H9 (cell line): ENCODE data around the gene DNAJB2. TPM values are rescaled to one million over a fixed set of nuclear protein-coding genes. Genes with fewer than 3 reads are reported as not detected.
A peak's percentile ranks its signal among the peaks of the same experiment; 100 is the strongest.

Source experiments
- DNase-seq: peaks from one replicate; pipeline ENCODE4 v3.0.0-alpha.2; 2017
- H2AFZ ChIP-seq: one replicate; pipeline ENCODE4 v1.6.1; 2013; ENCODE audit warnings: mild to moderate bottlenecking, low read length, control low read depth, moderate library complexity
- H2AK5ac ChIP-seq: 2 replicates; pipeline ENCODE4 v1.6.1; 2013; ENCODE audit warnings: low read length, control low read depth, mixed read lengths; ENCODE audit not compliant: insufficient read length
- H2BK120ac ChIP-seq: one replicate; pipeline ENCODE4 v1.6.1; 2013; ENCODE audit warnings: low read depth, mild to moderate bottlenecking, low read length, control low read depth, inconsistent platforms; ENCODE audit not compliant: poor library complexity, severe bottlenecking
- H2BK12ac ChIP-seq: 2 replicates; pipeline ENCODE4 v1.6.1; 2013; ENCODE audit warnings: low read length, control low read depth, mixed read lengths, low read depth; ENCODE audit not compliant: insufficient read length
- H2BK15ac ChIP-seq: 2 replicates; pipeline ENCODE4 v1.6.1; 2013; ENCODE audit warnings: low read depth, low read length, control low read depth
- H2BK20ac ChIP-seq: one replicate; pipeline ENCODE4 v1.6.1; 2013; ENCODE audit warnings: low read depth, mild to moderate bottlenecking, low read length, control low read depth, inconsistent platforms; ENCODE audit not compliant: poor library complexity, severe bottlenecking
- H2BK5ac ChIP-seq: 2 replicates; pipeline ENCODE4 v1.6.1; 2013; ENCODE audit warnings: low read length, control low read depth, mixed read lengths; ENCODE audit not compliant: insufficient read length
- H3K14ac ChIP-seq: 2 replicates; pipeline ENCODE4 v1.6.1; 2013; ENCODE audit warnings: low read length, control low read depth; ENCODE audit not compliant: insufficient read depth
- H3K18ac ChIP-seq: 2 replicates; pipeline ENCODE4 v1.6.1; 2013; ENCODE audit warnings: low read depth, mild to moderate bottlenecking, mixed read lengths, low read length, control low read depth; ENCODE audit not compliant: insufficient read length
- H3K23ac ChIP-seq: 2 replicates; pipeline ENCODE4 v1.6.1; 2013; ENCODE audit warnings: low read length, control low read depth, mixed read lengths, low read depth; ENCODE audit not compliant: insufficient read length
- H3K23me2 ChIP-seq: 2 replicates; pipeline ENCODE4 v1.6.1; 2013; ENCODE audit warnings: low read depth, mild to moderate bottlenecking, mixed read lengths, low read length, control low read depth; ENCODE audit not compliant: insufficient read length, poor library complexity, severe bottlenecking
- H3K27ac ChIP-seq: 2 replicates; pipeline ENCODE4 v1.5.1; 2013; ENCODE audit warnings: low read length, control low read depth, mixed read lengths, low read depth; ENCODE audit not compliant: insufficient read length
- H3K27me3 ChIP-seq: 2 replicates; pipeline ENCODE4 v1.6.1; 2013; ENCODE audit warnings: low read length, control low read depth, inconsistent platforms; ENCODE audit not compliant: insufficient read depth
- H3K4ac ChIP-seq: 2 replicates; pipeline ENCODE4 v1.6.1; 2013; ENCODE audit warnings: low read depth, mild to moderate bottlenecking, control low read depth, inconsistent platforms, low read length, moderate library complexity
- H3K4me1 ChIP-seq: 2 replicates; pipeline ENCODE4 v1.6.1; 2013; ENCODE audit warnings: low read length, control low read depth, inconsistent platforms; ENCODE audit not compliant: insufficient read depth
- H3K4me2 ChIP-seq: 2 replicates; pipeline ENCODE4 v1.6.1; 2013; ENCODE audit warnings: low read length, control low read depth, mixed read lengths; ENCODE audit not compliant: insufficient read length, insufficient read depth
- H3K56ac ChIP-seq: 2 replicates; pipeline ENCODE4 v1.6.1; 2013; ENCODE audit warnings: low read depth, mild to moderate bottlenecking, mixed read lengths, low read length, control low read depth; ENCODE audit not compliant: insufficient read length
- H3K79me1 ChIP-seq: 2 replicates; pipeline ENCODE4 v1.6.1; 2013; ENCODE audit warnings: low read depth, mild to moderate bottlenecking, moderate library complexity, low read length, control low read depth, inconsistent platforms; ENCODE audit not compliant: insufficient read depth, poor library complexity, severe bottlenecking
- H3K79me2 ChIP-seq: 2 replicates; pipeline ENCODE4 v1.6.1; 2013; ENCODE audit warnings: low read length, control low read depth, inconsistent platforms; ENCODE audit not compliant: insufficient read depth
- H3K9ac ChIP-seq: 2 replicates; pipeline ENCODE4 v1.6.1; 2013; ENCODE audit warnings: low read length, control low read depth, mixed read lengths; ENCODE audit not compliant: insufficient read length; ENCODE audit errors: extremely low read depth
- H3K9me3 ChIP-seq: one replicate; pipeline ENCODE4 v1.6.1; 2013; ENCODE audit warnings: low read depth, low read length, inconsistent platforms; ENCODE audit not compliant: control insufficient read depth
- H3T11ph ChIP-seq: one replicate; pipeline ENCODE4 v1.6.1; 2013; ENCODE audit warnings: mild to moderate bottlenecking, low read length, control low read depth, inconsistent platforms
- H4K20me1 ChIP-seq: one replicate; pipeline ENCODE4 v1.6.1; 2013; ENCODE audit not compliant: control insufficient read depth, insufficient read length, insufficient read depth
- H4K5ac ChIP-seq: 2 replicates; pipeline ENCODE4 v1.6.1; 2013; ENCODE audit warnings: low read depth, mild to moderate bottlenecking, mixed read lengths, low read length, control low read depth; ENCODE audit not compliant: insufficient read length
- H4K8ac ChIP-seq: replicated peaks from 2 replicates; pipeline ENCODE4 v1.6.1; 2013; ENCODE audit warnings: low read length, control low read depth, mixed read lengths, low read depth; ENCODE audit not compliant: insufficient read length
- H4K91ac ChIP-seq: 2 replicates; pipeline ENCODE4 v1.6.1; 2013; ENCODE audit warnings: low read depth, mild to moderate bottlenecking, moderate library complexity, mixed read lengths, low read length, control low read depth; ENCODE audit not compliant: insufficient read length
- H3K27ac Mint-ChIP-seq, 3 experiments: 2 replicates in 2 of 3; 3 replicates in 1 of 3; pipeline ENCODE4 v1.8.0; 2020 to 2021; ENCODE audit warnings: mixed read lengths in 3 of 3, mild to moderate bottlenecking in 1 of 3, moderate library complexity in 1 of 3
- H3K27me3 Mint-ChIP-seq: 2 replicates; pipeline ENCODE4 v1.8.0; 2021; ENCODE audit warnings: low read depth, mild to moderate bottlenecking, moderate library complexity, mixed read lengths
- H3K36me3 Mint-ChIP-seq, 3 experiments: 2 replicates in 2 of 3; 3 replicates in 1 of 3; pipeline ENCODE4 v1.8.0; 2020 to 2021; ENCODE audit warnings: low read depth in 3 of 3, mixed read lengths in 3 of 3; ENCODE audit not compliant: insufficient read depth in 1 of 3
- H3K4me1 Mint-ChIP-seq, 2 experiments: 2 replicates each; pipeline ENCODE4 v1.8.0; 2020; ENCODE audit warnings: mixed read lengths in 2 of 2
- H3K4me3 Mint-ChIP-seq, 2 experiments: 2 replicates in 1 of 2; 3 replicates in 1 of 2; pipeline ENCODE4 v1.8.0; 2020 to 2021; ENCODE audit warnings: mild to moderate bottlenecking in 2 of 2, mixed read lengths in 2 of 2, moderate library complexity in 1 of 2
- H3K9me3 Mint-ChIP-seq, 2 experiments: 2 replicates in 1 of 2; 3 replicates in 1 of 2; pipeline ENCODE4 v1.8.0; 2020; ENCODE audit warnings: mild to moderate bottlenecking in 2 of 2, mixed read lengths in 2 of 2, moderate library complexity in 1 of 2
- WGBS: extraction: QIAGEN DNeasy Blood & Tissue Kit; methylation state at CpG from one replicate; pipeline ENCODE4 v1.1.7; 2013; ENCODE audit warnings: missing lambda C conversion rate, low lambda C conversion rate, mixed read lengths; ENCODE audit not compliant: insufficient read length; ENCODE audit errors: extremely low coverage; 5-methylcytosine and 5-hydroxymethylcytosine counted together
- total RNA-seq: library from RNA; stranded (reverse); gene quantifications from 2 replicates; pipeline ENCODE4 v1.2.1, GENCODE V29; 2021
- TF ChIP-seq, protein P1 (sequence below): fragments of 200-600 bp; sonication (generic); conservative IDR thresholded peaks from 3 replicates; pipeline ENCODE4 v1.8.0; 2021; ENCODE audit warnings: antibody characterized with exemption, mild to moderate bottlenecking

Gene DNAJB2
- total RNA-seq, 1 experiment from 2014 or later, result 34.1 TPM

DNA sequence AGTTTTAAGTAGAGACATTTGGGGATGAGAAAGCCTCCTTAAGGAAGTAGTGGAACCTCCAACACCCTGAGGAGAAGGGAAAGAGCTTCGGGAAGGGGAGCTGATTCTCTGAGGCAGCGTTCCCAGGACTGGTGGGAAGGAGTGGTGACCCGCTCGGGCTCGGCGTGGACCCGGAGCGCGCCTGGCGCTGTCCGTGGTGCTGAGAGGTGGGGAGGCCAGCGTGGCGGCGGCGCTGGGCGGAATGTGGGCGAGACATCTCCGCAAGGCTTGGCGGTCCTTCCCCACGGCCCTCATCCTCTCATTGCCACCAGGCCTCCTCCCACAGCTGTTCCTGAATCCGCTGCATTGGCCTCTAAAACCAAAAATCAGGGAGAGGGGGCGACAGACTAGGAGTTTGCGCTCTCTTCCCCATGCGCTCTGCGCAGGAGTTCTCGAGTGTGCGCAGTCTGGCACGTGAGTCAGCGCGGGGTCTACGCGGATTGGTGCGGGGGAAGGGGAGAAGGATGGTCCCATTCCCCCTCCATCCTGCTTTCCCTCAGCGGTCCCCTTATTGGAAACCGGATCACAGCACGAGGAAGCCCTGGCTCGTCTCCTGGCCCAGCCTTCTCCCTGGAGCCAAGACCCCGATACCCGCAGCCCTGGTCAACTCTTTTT is 52.5 kb downstream of the DNAJB2 start:
- Histone ChIP-seq H4K91ac (no peak overlapping the region), H3K18ac (no peak overlapping the region), H2BK15ac (no peak overlapping the region), H3K79me1 (no peaks in the 10 kb centered on the region), H2AFZ (no peak overlapping the region), H3K4me2 (peak overlapping the region; percentile 54), H4K5ac (no peak overlapping the region), H3K9ac (no peak overlapping the region), H3K56ac (no peak overlapping the region), H4K20me1 (no peaks in the 10 kb centered on the region), H3T11ph (no peak overlapping the region), H3K23me2 (peaks cover 3% of the 10 kb centered on the region), H3K4ac (no peak overlapping the region), H2BK120ac (no peak overlapping the region), H3K14ac (no peak overlapping the region), H2BK5ac (no peak overlapping the region), H4K8ac (no peak overlapping the region), H3K23ac (no peak overlapping the region), H3K27me3 (peaks cover 23% of the 10 kb centered on the region; the same call in 1 of the 2 replicates), H3K9me3 (no peaks in the 10 kb centered on the region), H2AK5ac (no peak overlapping the region), H3K79me2 (no peaks in the 10 kb centered on the region), H2BK12ac (no peak overlapping the region), H3K27ac (no peak overlapping the region), H2BK20ac (no peak overlapping the region), H3K4me1 (no peaks in the 10 kb centered on the region)
- TF ChIP-seq, protein P1, sequence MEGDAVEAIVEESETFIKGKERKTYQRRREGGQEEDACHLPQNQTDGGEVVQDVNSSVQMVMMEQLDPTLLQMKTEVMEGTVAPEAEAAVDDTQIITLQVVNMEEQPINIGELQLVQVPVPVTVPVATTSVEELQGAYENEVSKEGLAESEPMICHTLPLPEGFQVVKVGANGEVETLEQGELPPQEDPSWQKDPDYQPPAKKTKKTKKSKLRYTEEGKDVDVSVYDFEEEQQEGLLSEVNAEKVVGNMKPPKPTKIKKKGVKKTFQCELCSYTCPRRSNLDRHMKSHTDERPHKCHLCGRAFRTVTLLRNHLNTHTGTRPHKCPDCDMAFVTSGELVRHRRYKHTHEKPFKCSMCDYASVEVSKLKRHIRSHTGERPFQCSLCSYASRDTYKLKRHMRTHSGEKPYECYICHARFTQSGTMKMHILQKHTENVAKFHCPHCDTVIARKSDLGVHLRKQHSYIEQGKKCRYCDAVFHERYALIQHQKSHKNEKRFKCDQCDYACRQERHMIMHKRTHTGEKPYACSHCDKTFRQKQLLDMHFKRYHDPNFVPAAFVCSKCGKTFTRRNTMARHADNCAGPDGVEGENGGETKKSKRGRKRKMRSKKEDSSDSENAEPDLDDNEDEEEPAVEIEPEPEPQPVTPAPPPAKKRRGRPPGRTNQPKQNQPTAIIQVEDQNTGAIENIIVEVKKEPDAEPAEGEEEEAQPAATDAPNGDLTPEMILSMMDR, result no peak
- H3K27me3 Mint-ChIP-seq, result peaks cover 89% of the 10 kb centered on the region
- H3K27ac Mint-ChIP-seq, result no peak overlapping the region
- peaks cover 16% of the 10 kb centered on the region in 2 experiments for H3K4me1 Mint-ChIP-seq
- H3K4me3 Mint-ChIP-seq, result peak overlapping the region in 1 of 2 experiments; percentile 68; a peak in 4 of 5 replicates
- peaks cover 0 to 1% (median 0%) of the 10 kb centered on the region in 3 experiments; a peak in 1 of 7 replicates for H3K36me3 Mint-ChIP-seq
- no peaks in the 10 kb centered on the region; a peak in 2 of 5 replicates for H3K9me3 Mint-ChIP-seq
- WGBS, result no CpG with 5 or more reads among the region's 39 CpGs
- peak; percentile 64 for DNase-seq
